D721Med (cell line): ENCODE measurements around the gene ZSWIM7.

Source experiments
- DNase-seq: peaks from one replicate; pipeline ENCODE4 v3.0.0; 2011; ENCODE audit warnings: low spot score; ENCODE audit not compliant: insufficient read length
- FAIRE-seq: peaks from 2 replicates; lab custom pipeline; 2011; peaks lifted over from hg19 to GRCh38; lab: Jason Lieb, UNC
- TF ChIP-seq, protein P1 (sequence below): IDR thresholded peaks from 2 replicates; pipeline ENCODE4 v1.5.1; 2012; ENCODE audit warnings: mild to moderate bottlenecking, control low read depth; ENCODE audit not compliant: insufficient read depth; ENCODE audit errors: missing control alignments

Gene ZSWIM7

GRCh38 chr17:15977894-15978293, 21.6 kb downstream of the ZSWIM7 start:
- FAIRE-seq = no peak
- TF ChIP-seq, protein P1, sequence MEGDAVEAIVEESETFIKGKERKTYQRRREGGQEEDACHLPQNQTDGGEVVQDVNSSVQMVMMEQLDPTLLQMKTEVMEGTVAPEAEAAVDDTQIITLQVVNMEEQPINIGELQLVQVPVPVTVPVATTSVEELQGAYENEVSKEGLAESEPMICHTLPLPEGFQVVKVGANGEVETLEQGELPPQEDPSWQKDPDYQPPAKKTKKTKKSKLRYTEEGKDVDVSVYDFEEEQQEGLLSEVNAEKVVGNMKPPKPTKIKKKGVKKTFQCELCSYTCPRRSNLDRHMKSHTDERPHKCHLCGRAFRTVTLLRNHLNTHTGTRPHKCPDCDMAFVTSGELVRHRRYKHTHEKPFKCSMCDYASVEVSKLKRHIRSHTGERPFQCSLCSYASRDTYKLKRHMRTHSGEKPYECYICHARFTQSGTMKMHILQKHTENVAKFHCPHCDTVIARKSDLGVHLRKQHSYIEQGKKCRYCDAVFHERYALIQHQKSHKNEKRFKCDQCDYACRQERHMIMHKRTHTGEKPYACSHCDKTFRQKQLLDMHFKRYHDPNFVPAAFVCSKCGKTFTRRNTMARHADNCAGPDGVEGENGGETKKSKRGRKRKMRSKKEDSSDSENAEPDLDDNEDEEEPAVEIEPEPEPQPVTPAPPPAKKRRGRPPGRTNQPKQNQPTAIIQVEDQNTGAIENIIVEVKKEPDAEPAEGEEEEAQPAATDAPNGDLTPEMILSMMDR = no peak

GRCh38 chr17:15973834-15974233, 25.7 kb downstream of the ZSWIM7 start:
- TF ChIP-seq, protein P1 = no peak
- FAIRE-seq (no peak), DNase-seq (no peak)

More at GRCh38 chr17:15977894-15978293, 21.6 kb downstream of the ZSWIM7 start:
- DNase-seq = no peak

DNA sequence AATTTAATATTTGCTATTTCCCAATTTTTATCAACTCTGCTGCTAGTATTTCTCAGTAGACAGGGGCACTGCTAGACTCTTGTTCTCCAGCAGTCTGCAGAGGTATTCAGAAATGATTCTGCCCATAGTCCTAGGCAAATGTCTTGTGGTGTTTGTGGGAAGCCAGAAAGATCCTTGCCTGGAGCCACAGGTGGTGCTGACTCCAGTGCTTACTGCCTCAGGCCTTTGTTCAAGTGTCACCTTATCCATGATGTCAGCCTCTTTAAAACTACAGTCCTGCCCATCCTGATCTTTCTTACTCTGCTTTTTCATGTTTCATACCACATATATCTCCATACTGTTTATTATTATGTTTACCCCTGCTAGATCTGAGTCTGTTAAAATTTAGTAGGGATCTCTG, 26.5 kb downstream of the ZSWIM7 start:
- no peak for DNase-seq
- TF ChIP-seq, protein P1 = no peak
- FAIRE-seq = no peak

DNA sequence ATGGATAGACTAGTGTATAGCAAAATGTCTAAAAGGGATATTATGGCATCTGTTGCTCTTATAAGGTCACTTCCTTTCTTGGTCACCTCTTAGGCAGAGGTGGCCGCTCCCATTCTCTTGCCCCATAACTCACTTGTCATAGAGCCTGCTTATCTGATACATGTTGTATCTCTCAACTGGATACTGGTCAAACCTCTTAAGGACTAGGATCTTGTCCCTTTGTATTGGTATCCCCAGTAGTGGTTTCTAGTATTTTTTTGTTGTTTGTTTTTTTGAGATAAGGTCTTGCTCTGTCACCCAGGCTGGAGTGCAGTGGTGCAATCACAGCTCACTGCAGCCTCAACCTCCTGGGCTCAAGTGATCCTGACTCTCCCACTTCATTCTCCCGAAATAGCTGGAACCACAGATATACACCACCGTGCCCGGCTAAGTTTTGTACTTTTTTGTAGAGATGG, 27.0 kb downstream of the ZSWIM7 start:
- TF ChIP-seq, protein P1 = no peak
- FAIRE-seq (no peak), DNase-seq (no peak)

DNA sequence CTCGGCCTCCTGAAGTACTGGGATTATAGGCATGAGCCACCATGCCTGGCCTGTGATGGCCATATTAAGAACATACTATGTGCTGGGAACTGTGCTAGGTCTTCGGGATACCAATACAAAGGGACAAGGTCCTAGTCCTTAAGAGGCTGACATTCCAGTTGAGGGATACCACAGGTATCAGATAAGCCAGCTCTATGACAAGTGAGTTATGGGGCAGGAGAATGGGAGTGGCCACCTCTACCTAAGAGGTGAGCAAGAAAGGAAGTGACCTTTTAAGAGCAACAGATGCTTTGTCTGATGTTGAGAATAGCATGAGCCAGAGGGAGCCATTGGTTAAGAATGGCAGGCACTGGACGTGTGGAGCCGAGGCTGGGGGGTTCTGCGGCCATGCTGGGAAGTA, 27.6 kb downstream of the ZSWIM7 start:
- TF ChIP-seq, protein P1 = no peak
- FAIRE-seq (no peak), DNase-seq (no peak)

DNA sequence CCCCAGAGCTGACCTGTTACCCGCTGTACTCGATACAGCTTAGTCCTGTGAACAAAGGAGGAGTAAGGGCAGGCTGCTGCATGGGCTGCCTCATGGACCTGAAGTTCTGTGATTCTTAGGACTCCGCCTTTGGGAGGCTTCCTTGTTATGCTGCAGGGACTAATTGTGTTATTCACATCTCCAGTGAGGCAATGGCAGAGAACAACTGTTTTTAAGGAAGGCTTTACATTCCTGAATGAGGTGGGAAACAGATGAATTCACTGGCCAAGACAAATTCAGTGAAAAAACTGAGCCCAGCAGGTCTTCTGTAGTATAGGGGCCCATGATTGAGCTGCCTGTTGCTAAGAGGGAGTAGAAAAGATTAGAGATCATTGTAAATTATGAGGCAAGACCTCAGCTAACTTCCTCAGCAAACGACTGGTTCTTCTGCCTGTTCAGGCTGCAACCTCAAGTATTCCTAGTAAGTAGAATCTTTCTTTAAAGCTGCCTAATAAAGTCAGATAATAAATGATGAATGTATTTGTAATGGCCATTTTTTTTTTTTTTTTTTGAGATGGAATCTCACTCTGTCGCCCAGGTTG, 28.3 kb downstream of the ZSWIM7 start:
- TF ChIP-seq, protein P1 = no peak
- no peak for DNase-seq
- FAIRE-seq = no peak

DNA sequence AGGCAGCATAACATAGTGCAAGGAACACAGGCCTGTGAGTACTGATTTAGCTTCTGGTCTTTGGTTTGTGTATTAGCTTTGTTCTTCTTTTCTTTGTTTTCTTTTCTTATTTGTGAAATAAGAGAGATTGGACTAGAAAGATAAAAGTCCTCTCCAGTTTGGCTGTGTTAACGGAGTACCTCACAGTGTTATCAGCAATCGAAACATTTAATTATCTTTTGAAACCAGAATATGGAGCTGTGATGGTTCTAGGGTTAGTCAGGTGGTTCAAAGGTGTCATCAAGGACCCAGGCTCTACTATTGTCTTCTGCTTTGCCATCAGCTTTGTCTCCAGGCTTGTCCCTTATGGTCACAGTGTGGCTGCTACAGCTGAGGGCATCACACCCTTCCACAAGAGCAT, 29.0 kb downstream of the ZSWIM7 start:
- TF ChIP-seq, protein P1 = no peak
- FAIRE-seq = no peak
- DNase-seq = no peak
